HG03378 (cell line): Measurements from ENCODE around the gene EHMT1.
"Not testable (repeated sequence)": the region's sequence is repeated elsewhere in the genome, so short reads cannot be mapped to it uniquely, and the experiment has no call there.

Experiments used
- ATAC-seq: cut with Tn5 transposase; IDR thresholded peaks from one replicate; pipeline ENCODE4 v1.9.1; 2021; ENCODE audit warnings: mild to moderate bottlenecking, moderate library complexity; ENCODE audit not compliant: unreplicated experiment

Gene EHMT1

DNA sequence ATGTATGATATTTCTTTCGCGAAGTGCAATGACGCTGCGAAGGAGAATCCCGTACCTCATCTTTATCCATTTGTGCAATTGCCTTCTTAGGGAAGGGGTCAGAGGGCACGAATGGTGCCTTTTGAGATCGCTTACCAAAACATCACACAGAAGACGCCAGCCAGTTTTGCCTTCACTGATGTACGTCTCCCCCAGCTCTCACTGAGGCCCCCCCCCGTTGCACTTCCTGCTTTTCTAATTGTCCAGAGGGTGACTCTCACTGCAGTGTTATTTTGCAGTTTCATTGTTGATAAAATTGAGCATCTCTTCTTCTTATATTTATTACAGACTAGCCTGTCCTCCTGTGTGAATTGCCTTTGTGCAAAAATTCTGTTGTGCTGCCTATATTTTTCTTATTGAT lies 219.8 kb downstream of the EHMT1 start:
- no peak for ATAC-seq

GRCh38 chr9:137843355-137843754 lies 224.6 kb downstream of the EHMT1 start:
- ATAC-seq, result no peak

- no peak for ATAC-seq
Observed at GRCh38 chr9:137851516-137852267, 232.9 kb downstream of the EHMT1 start.

- no peak for ATAC-seq
Observed at GRCh38 chr9:137853392-137853995, 234.7 kb downstream of the EHMT1 start.

DNA sequence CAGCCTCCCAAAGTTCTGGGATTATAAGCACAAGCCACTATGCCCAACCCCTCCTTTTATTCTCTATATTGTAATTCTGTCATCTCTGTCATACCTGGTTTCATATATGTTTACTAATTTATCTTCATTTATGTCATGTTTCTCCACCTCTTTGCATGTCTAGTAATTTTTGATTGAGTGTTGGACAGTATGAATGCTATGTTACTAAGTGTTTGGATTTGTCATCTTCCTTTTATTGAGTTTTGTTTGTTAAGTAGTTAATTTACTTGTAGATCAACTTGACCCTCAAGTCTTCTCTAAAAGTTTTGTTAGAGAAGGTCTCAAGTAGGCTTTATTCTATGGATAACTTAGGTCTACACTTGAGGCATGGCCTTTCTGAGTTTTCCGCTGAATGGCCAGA lies 241.6 kb downstream of the EHMT1 start:
- ATAC-seq, result no peak

DNA sequence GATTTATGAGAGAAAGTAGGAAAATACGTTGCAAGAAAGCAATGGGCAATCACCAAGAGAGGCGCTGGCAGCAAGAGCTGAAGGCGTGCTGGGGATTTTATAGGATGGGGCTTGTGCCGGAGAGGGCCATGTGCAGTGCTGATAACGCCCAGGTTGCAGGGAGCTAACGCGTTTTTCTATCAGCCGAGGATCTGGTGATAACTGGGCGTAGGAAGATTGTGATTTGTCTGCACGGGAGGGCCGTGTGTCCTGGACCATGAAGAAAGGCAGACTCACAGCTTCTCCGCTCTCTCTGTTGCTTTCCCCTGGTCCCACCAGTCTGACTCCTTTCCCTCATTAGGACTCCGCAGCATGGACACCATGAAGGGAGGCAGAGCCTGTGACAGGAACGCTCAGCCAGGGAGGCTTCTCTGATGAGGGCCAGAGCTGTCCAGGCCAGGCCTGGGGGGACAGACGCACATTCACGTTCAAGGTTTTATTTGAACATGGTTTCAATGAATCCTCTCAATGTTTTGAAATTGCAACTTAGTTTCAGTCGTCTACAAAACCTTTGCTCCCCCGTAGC lies 246.9 kb downstream of the EHMT1 start:
- ATAC-seq, result no peak

DNA sequence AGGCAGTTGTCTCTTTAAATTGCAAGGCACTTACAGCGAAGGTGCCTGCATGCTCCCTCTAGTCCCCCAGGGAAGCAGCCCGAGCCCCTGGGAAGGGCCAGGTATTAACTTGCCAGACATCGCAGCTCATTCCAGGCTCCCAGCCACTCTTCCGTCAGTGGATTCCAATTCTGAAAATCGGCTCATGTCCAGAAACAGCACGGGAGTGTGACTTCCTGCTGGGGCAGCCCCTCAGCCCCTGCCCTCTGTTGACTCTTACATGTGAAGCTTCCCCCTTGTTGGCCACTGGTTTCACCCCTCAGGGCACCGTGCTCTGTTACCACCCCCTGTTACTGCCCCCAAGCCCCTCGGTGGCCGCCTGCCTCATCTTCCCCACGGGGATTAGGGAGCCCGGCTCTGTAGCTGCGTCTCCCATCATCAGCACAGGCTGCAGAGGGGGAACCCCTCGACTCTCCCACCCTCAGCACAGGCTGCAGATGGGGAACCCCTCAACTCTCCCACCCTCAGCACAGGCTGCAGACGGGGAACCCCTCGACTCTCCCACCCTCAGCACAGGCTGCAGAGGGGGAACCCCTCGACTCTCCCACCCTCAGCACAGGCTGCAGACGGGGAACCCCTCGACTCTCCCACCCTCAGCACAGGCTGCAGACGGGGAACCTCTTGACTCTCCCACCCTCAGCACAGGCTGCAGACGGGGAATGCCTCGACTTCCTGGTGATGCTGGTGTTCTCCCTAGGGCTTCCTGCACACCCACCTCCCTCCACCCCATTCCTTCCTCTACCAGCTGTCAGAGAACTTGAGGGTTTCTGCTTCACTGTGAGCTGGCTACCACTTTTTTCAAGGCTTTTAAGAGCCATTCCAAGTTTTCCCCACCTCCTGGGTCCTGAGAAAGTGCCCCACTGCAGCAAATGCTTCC lies 247.7 kb downstream of the EHMT1 start:
- no peak for ATAC-seq

GRCh38 chr9:137870432-137870831 lies 251.6 kb downstream of the EHMT1 start:
- ATAC-seq, result no peak

DNA sequence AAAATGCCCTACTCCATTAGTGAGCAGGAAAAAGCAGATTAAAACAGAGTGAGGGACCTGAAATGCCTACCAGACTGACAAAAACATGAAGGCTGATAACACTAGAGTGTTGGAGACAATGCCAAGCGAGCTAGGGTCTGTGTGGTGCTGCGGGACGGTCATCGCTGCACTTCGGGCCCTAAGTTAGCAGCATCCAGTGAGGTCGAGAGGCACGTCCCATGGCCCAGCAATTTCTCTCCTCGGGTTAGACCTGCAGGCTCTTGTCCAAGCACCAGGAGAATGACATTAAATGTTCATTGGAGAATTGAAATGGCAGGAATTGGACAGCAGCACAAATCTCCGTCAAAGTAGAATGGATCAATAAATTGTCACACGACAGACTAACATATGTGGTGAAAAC lies 253.5 kb downstream of the EHMT1 start:
- no peak for ATAC-seq

GRCh38 chr9:137873408-137873807 lies 254.6 kb downstream of the EHMT1 start:
- ATAC-seq, result no peak

GRCh38 chr9:137873858-137874362 lies 255.1 kb downstream of the EHMT1 start:
- ATAC-seq, result no peak

GRCh38 chr9:137875354-137875753 lies 256.5 kb downstream of the EHMT1 start:
- no peak for ATAC-seq

- no peak for ATAC-seq
Observed at GRCh38 chr9:137875846-137876245, 257.0 kb downstream of the EHMT1 start.

GRCh38 chr9:137876269-137876668 lies 257.5 kb downstream of the EHMT1 start:
- ATAC-seq, result no peak

DNA sequence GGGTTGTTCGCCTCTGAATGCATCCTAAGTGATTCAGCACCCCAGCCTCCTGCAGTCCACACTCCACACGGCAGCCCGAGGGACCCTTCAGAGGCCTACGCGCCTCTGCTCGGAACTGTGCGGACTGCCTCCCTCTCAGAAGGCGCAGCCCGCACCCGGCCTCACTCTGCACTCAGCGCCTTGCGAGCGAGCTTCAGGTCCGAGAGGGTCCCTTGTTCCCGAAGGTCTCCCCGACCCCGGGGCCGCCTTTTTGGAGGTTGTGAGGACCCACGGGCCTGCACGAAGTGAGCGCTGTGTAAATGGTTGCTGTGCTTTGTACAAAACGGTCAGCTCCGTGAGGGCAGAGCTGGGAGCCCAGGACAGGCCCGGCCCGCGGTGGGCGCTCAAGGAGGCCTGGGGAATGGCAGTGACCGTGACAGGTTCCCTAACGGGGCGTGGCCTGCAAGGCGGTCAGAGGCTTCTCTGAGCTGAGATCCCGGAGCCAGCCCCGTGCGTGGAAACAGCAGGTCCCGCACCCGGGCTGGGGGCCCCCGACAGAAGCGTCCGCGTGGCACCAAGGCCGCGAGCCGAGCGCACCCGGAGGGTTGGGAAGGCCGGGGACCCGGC lies 258.1 kb downstream of the EHMT1 start:
- ATAC-seq, result no peak

GRCh38 chr9:137877506-137878122 lies 258.8 kb downstream of the EHMT1 start, which contains the start of gene CACNA1B:
CACNA1B (plus strand) TSS chr9:137877782; CDS start chr9:137877934, 152 bp downstream.
- not testable (repeated sequence) for ATAC-seq

DNA sequence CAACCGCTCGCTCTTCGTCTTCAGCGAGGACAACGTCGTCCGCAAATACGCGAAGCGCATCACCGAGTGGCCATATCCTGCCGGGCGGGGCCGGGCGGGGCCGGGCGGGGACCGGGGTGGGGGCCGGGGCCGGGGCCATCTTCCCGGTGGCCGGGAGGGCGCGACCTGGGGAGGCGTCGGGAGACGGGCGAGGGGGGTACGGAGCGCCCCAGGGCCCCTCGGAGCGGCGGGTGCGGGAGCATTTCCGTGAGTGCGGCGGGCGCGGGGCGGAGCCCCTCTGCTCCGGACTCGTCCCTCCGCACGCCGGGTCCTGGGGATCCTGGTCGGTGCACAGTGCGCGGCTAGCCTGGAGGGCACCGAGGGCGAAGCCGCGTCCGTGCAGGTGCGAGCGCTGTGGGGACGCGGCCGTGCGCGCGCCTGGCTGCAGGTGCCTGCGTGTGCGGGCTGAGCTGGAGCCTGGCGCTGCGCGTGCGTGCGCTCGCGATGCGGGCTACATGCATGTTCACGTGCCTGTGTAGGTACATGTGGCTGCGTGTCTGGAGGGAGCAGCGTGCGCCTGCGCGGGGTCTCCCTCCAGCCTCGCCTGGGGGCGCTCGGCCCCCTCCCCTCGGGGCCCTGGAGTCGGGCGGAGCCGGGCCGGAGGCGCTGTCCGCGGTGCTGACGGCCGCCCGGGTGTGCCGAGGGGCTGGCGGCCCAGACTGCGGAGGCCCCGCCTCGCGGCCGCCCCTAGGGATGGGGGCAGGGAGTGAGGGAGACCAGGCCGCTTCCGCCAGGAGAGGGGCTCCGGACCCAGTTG lies 259.5 kb downstream of the EHMT1 start:
- no peak for ATAC-seq

GRCh38 chr9:137879052-137879451 lies 260.2 kb downstream of the EHMT1 start:
- ATAC-seq, result no peak

DNA sequence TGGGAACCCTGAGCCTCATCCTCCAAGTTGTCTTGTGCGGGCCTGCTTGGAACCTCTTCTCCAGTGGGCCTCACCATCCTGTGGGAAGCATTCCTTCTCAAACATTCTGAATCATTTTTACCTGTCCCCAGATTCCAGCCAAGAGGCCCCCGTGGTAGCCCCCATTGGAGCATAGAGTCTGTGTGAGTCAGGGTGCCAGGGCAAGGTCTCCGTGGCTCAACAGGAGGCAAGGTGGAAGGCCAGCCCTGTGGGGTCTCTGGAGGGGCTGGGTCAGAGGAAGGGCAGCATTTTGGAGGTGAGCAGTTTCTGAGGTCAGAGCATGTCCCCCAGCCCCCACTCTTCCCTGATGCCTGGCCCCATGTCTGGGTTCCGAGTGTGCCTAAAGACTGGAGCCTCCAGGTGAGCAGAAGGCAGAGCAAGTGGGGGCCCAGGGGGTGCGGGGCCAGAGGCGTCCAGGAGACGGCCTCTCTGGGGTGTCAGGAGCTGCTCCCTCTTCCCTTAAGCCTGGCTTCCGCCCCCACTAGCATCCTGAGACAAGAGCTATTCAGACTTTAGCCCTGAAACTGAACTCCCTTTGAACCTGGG lies 260.9 kb downstream of the EHMT1 start:
- ATAC-seq, result no peak
